ENCODE results near the gene ANKS1B.
"Not testable (repeated sequence)": the region's sequence is repeated elsewhere in the genome, so short reads cannot be mapped to it uniquely, and the experiment has no call there.

Gene ANKS1B

GRCh38 chr12:99700032-99700431 is 284.7 kb downstream of the ANKS1B start:
- DNase-seq (ENCODE audit: low read depth) = no peak

GRCh38 chr12:99695050-99695449 is 289.7 kb downstream of the ANKS1B start:
- DNase-seq (ENCODE audit: low read depth) = no peak

GRCh38 chr12:99686142-99686541 is 298.6 kb downstream of the ANKS1B start:
- DNase-seq (ENCODE audit: low read depth) = no peak

GRCh38 chr12:99680276-99680675 is 304.5 kb downstream of the ANKS1B start:
- DNase-seq (ENCODE audit: low read depth) = no peak

GRCh38 chr12:99670635-99671034 is 314.1 kb downstream of the ANKS1B start:
- no peak for DNase-seq (ENCODE audit: low read depth)

- no peak for DNase-seq (ENCODE audit: low read depth)
Measured at GRCh38 chr12:99658671-99659349, 325.9 kb downstream of the ANKS1B start.

- no peak for DNase-seq (ENCODE audit: low read depth)
Measured at GRCh38 chr12:99649551-99649950, 335.2 kb downstream of the ANKS1B start.

- DNase-seq (ENCODE audit: low read depth) = no peak
Measured at GRCh38 chr12:99648183-99648582, 336.6 kb downstream of the ANKS1B start.

GRCh38 chr12:99647453-99647852 is 337.3 kb downstream of the ANKS1B start, which contains the start of gene GARIN6:
Gene GARIN6 (plus strand): TSS chr12:99647753. CDS start chr12:99648175, 422 bp downstream.
- DNase-seq (ENCODE audit: low read depth) = no peak

GRCh38 chr12:99644629-99645028 is 340.1 kb downstream of the ANKS1B start:
- DNase-seq (ENCODE audit: low read depth) = no peak

GRCh38 chr12:99627459-99627858 is 357.3 kb downstream of the ANKS1B start:
- DNase-seq (ENCODE audit: low read depth) = no peak

GRCh38 chr12:99624591-99624990 is 360.1 kb downstream of the ANKS1B start:
- not testable (repeated sequence) for DNase-seq (ENCODE audit: low read depth)

GRCh38 chr12:99620159-99620479 is 364.6 kb downstream of the ANKS1B start:
- no peak for DNase-seq (ENCODE audit: low read depth)

GRCh38 chr12:99619389-99620158 is 365.2 kb downstream of the ANKS1B start:
- no peak for DNase-seq (ENCODE audit: low read depth)

- DNase-seq (ENCODE audit: low read depth) = no peak
Measured at GRCh38 chr12:99618657-99619056, 366.1 kb downstream of the ANKS1B start.

- no peak for DNase-seq (ENCODE audit: low read depth)
Measured at GRCh38 chr12:99611599-99611998, 373.1 kb downstream of the ANKS1B start.

GRCh38 chr12:99611117-99611516 is 373.6 kb downstream of the ANKS1B start:
- no peak for DNase-seq (ENCODE audit: low read depth)

GRCh38 chr12:99609455-99610181 is 375.1 kb downstream of the ANKS1B start:
- DNase-seq (ENCODE audit: low read depth) = no peak

GRCh38 chr12:99600388-99600787 is 384.3 kb downstream of the ANKS1B start:
- DNase-seq (ENCODE audit: low read depth) = no peak

- DNase-seq (ENCODE audit: low read depth) = no peak
Measured at GRCh38 chr12:99598785-99599184, 386.0 kb downstream of the ANKS1B start.

GRCh38 chr12:99596762-99597161 is 388.0 kb downstream of the ANKS1B start:
- DNase-seq (ENCODE audit: low read depth) = no peak

GRCh38 chr12:99577125-99577524 is 407.6 kb downstream of the ANKS1B start:
- not testable (repeated sequence) for DNase-seq (ENCODE audit: low read depth)

- no peak for DNase-seq (ENCODE audit: low read depth)
Measured at GRCh38 chr12:99573980-99574379, 410.8 kb downstream of the ANKS1B start.

Measured in stimulated activated CD8-positive, alpha-beta memory T cell treated with anti-CD3 and anti-CD28 coated beads, Interleukin-7, amount 100 ng/mL, for 24 hours (primary cell).